ENCODE data around the gene NCOA7.

GRCh38 chr6:125746731-125747588, 43.8 kb upstream of the NCOA7 start:
- no peak for TF ChIP-seq CTCF (IDR thresholded peaks at IDR 0.05)
- no peak for TF ChIP-seq ZFX (IDR thresholded peaks at IDR 0.05; ENCODE audit: borderline replicate concordance)

Data from 22Rv1 (cell line).